HG03196 (cell line): Measurements from ENCODE around the gene ACADL.
"Not testable (repeated sequence)": the region's sequence is repeated elsewhere in the genome, so short reads cannot be mapped to it uniquely, and the experiment has no call there.

ENCODE experiments used
- ATAC-seq: cut with Tn5 transposase; IDR thresholded peaks from one replicate; pipeline ENCODE4 v1.9.1; 2021; ENCODE audit not compliant: unreplicated experiment

ACADL gene

DNA sequence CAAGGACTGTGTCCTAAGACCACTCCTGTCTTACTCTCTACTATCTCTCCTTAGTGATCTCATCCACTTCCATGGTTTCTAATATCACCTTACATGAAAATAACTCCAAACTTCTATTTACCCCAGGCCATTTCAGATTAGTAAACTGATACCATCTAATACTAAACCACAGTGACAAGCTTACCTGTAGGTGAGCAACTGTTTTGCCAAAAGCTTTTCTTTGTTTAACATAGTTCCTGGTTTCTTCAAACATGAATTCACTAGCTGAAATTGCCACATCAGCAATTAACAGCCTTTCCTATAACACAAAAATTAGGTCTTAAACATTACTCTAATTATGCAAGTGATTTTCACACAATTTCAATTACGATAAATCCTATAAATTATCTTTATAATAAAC is 22.1 kb downstream of the ACADL start:
- ATAC-seq, result no peak

DNA sequence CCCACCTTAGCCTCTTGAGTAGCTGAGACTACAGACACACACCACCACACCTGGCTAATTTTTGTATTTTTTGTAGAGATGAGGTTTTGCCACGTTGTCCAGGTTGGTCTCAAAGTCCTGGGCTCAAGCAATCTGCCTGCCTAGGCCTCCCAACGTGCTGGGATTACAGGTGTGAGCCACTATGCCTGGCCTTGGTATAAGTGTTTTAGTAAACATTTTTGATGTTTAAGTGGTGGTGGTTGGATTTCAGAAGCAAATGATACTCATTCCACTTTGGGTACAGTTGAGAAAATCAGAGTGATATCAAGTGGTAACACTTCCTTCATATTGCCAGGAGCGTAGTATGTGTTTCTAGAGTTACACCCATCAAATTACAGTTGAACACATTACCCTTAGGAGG is 25.4 kb downstream of the ACADL start:
- ATAC-seq, result no peak

DNA sequence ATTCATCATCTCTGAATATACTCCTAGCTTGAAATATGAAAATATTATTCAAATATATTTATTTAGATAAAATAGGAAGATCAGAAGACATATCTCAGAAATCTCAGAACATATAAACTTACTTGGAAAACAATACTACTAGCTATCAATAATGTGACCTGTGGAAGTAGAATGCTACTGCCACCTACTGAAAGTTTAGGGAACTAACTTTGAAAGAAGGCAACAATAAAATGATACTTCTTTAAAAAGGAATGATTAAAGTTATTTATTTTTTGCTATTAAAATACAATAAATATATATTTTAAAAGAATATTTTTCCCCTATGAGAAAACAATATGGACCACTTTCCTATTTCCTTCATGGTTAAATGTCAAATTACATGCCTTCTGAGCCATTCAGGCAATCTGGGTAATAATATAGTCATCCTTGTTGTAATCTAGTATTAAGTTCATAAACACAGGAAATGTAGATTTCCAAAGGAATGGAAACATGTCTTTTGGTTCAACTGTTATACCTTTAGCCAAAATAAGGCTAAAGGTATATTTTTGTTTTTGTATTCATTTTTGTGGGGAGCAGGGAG is 26.0 kb downstream of the ACADL start:
- no peak for ATAC-seq

DNA sequence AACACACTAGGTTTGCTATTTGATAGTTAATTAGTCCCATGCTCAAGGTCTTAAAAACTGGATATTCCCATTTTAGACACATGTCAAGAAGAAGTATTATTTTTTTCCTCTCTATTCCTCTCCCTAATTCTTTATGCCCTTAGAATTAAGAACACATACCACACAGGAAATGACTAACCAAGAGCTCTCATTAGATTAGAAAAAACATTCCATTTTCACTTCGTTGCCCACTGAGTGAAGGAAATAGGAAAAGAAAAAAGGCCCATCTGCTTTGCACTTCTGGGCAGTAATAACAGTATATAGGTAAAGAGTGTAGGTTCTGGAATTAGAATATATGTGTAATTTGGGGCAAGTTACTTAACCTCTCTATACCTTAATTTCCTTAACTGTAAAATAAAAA is 26.9 kb downstream of the ACADL start:
- no peak for ATAC-seq

DNA sequence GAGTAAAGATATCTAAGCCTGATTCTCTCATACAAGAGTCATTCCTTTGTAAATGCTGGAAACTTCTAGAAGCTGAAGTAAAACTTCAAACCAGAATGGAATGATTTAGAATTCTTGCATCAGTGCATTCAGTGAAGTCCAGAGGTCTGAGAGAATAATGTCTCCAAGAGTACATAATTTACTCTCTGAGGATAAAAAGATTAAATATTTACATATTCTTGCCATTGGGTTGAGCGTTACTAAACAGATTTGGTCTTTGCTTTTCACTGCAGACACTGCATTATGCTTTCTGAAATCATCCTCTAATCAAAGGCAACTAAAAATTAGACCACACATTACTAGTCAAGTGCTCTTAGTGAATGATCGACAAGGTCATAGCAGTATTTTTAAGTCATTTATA is 27.5 kb downstream of the ACADL start:
- ATAC-seq, result no peak

DNA sequence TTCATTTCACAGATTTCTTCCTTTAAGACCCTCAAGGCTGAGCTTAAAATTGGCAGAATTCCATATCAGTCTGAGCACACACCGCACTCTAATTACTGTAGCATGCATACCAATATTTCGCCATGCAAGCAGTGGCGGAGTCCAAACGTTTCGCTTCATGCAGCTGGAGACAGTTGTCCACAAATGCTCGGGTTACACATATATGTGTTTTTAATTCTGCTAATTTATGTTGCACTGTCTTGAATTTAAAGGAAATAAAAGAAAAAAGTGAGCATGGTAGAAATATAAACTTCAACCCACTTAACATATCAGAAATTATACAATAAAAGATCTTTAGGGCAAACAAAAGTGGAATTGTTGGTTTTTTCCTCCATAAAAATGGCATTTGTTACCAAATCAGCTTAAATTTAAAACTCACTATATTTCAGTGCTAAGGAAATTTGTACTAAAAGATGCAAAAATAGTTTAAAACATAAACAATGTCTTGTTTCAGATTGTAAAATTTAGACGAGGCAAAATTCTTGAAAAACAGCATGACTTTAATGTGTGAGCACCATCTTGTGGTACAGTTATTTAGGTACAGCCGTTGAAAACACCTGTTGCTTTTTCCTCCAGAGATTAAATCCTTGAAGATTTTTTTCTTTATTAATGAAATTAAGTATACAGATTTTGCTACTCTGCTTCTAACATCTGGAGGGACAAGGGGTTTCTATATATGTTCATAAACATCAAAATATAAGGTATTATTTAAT is 30.0 kb downstream of the ACADL start:
- no peak for ATAC-seq

DNA sequence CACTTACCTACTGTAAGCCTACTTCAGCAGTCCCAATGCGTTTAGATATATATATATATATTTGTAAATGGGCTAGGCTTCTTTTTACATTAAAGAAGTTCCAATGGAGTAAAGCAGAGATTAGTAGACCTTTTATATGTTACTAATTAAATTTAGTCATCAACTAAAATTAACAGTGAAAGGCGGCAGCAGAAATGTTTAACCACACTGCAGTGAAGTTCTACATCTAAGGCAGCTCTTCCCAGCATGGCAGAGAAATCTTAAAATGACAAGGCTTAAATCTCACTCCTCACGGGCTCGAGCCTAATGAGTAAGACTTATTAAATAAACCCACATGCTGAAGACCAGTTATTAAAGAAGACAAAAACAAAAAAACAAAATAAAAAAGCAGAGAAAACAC is 34.9 kb downstream of the ACADL start:
- ATAC-seq, result peak; percentile 67

DNA sequence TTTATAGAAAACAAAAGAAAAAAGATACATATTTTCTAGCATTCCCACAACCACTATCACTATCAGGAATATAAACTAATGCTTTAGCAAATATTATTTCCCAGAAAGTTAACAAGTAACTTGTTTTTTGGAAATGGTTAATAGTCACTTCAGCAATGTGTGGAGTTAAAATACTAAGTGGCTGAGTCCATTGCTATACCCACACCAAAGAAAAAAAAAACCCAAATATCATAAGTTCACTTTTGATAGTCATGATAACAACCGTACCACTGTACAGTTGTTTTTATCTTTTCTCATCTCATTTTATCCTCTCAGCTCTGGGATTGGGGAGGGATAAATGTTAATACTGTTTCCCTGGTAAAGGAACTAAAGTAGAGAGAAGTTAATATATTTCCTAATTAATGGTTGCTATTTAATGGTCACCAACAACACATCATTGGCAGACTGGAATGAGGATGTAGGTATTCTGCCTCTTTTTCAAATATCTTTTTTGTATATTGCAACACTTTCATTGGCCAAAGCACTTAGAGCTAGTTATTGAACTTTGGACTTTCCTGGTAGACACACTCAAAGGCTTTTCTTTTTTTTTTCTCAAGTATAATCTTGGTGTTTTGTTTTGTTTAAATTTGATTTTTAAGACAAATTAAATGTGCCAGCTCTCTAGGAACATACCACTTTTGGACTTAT is 35.7 kb downstream of the ACADL start:
- ATAC-seq, result no peak

DNA sequence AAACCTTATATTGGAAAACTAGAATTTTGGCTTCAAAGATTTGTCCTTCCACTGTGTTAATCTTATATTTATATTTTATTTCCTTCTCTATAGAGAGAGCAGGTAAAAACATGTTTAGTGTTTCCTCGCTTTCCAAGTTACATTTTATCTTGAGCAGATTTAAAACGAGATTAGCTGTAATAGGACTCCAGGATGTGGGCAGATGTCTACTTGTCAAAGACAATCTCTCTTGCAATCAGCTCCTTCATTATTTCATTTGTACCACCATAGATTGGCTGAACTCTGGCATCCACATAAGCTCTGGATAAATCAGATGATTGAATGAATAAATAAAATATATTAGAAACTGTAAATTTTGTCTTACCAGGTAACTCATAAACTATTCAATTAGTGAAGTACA is 36.5 kb downstream of the ACADL start:
- ATAC-seq, result no peak

DNA sequence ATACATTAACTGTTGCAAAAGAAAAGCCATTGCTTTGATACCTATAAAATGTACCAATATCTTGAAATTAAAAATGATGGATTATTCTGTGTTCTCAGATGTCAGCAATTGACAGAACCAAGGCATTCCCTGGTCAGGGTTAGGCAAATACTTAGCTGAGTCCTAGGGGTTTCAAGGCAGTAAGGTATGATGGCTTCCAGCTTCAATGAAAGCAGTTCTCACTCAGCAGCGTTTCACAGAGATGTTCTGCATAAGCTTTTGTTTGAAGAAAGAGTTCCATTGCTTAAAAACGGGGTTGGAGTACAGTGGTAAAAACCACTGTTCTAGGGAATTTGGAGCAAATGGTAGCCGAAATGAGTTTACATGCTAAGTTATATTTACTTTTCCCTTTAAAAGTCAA is 37.1 kb downstream of the ACADL start:
- ATAC-seq, result no peak

DNA sequence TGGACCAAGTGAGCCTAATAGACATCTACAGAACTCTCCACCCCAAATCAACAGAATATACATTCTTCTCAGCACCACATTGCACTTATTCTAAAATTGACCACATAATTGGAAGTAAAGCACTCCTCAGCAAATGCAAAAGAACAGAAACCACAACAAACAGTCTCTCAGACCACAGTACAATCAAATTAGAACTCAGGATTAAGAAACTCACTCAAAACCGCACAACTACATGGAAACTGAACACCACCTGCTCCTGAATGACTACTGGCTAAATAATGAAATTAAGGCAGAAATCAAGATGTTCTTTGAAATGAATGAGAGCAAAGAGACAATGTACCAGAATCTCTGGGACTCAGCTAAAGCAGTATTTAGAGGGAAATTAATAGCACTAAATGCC is 41.3 kb downstream of the ACADL start:
- ATAC-seq, result not testable (repeated sequence)

DNA sequence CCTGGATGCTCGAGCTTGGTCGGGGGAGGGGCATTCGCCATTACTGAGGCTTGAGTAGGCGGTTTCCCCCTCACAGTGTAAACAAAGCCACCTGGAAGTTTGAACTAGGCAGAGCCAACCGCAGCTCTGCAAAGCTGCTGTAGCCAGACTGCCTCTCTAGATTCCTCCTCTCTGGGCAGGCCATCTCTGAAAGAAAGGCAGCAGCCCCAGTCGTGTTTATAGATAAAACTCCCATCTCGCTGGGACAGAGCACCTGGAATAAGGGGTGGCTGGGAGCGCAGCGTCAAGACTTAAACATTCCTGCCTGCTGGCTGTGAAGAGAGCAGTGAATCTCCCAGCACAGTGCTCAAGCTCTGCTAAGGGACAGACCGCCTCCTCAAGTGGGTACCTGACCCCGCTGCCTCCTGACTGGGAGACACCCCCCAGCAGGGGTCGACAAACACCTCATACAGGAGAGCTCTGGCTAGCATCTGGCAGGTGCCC is 43.6 kb downstream of the ACADL start:
- not testable (repeated sequence) for ATAC-seq

DNA sequence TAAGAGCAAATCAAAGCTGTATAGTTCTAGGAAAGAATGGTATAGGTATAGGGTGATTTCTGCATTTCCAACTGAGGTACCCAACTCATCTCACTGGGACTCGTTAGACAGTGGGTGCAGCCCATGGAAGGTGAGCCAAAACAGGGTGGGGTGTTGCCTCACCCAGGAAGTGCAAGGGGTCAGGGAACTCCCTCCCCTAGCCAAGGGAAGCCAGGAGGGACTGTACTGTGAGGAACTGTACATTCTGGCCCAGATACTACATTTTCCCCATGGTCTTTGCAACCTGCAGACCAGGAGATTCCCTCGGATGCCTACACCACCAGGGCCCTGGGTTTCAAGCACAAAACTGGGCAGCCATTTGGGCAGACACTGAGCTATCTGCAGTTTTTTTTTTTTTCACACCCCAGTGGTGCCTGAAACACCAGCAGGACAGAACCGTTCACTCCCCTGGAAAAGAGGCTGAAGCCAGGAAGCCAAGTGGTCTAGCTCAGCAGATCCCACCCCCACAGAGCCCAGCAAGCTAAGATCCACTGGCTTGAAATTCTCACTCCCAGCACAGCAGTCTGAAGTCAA is 44.1 kb downstream of the ACADL start:
- not testable (repeated sequence) for ATAC-seq

DNA sequence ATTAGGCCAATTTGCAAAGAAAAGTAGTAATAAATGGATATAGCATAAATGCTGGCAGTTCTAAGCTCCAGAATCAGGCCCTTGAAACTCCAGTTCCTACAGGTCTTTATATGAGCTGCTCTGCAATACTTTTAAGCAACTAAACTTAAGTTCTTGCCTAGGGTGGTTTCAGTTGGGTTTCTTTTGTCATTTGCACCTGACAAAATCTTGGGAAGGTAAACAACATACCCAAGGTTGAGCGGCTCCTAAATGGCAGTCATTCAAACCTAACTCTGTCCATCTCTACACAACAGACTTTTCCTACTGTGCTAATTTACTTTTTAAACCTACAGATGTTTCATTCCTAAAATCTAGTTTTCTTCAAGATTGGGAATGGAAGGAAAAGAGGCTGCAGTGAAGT is 44.8 kb downstream of the ACADL start:
- no peak for ATAC-seq

DNA sequence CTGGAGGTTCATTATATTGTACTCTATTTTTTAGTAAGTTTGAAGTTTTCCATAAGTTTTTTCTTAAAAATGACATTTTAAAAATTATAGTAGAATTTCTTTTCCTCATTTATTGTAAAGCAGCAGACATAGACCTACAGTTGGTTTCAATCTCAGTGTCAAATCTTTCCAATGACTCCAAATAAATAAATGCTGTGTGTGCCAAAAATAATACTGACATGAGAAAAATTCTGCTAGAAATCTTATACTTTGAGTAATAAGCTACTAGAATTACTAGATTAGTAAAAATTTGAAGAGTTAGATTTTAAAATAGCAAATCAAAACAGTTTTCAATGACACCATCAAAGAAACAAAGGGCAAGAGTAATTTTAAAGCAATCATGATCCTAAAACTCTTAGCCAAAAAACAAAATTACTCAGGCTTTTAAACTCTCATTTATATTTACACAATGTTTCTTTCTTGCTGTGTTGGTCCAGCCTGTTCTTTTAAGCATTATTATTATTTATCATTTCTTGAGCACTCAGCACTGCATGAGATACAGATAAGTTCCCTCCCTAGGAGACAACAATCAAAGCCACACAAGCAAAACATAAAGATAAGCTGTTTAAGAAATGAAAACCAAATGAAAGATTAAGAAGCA is 45.8 kb downstream of the ACADL start:
- ATAC-seq, result no peak

DNA sequence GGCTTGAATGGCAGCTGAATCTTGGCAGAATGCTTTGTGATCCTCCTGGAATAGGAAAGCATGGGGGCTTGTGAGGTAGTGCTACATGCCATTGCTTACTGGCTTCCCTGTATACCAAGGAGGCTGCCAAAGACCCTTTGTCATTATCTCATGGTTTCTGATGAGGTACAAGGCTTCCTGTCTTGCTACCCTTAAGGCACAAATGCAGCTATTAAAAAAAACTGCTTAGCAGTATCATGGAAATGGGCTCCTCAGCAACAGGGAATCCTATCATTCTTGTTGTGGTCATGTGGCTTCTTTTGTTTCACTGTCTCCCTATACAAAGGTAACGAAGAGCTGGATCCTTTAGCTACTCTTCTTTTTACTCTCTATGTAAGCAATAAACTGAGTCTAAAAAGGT is 47.5 kb downstream of the ACADL start:
- no peak for ATAC-seq

DNA sequence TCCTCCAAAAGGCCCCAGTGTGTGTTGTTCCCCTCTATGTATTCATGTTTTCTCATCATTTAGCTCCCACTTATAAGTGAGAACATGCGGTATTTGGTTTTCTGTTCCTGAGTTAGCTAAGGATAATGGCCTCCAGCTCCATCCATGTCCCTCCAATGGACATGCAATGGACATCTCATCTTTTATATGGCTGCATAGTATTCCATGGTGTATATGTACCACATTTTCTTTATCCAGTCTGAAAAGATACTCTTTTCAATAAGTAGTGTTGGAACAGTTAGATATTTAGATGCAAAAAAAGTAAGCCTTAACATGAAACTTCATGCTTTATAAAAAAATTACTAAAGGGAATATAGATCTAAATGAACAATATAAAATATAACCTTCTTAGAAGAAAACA is 48.1 kb downstream of the ACADL start:
- not testable (repeated sequence) for ATAC-seq

DNA sequence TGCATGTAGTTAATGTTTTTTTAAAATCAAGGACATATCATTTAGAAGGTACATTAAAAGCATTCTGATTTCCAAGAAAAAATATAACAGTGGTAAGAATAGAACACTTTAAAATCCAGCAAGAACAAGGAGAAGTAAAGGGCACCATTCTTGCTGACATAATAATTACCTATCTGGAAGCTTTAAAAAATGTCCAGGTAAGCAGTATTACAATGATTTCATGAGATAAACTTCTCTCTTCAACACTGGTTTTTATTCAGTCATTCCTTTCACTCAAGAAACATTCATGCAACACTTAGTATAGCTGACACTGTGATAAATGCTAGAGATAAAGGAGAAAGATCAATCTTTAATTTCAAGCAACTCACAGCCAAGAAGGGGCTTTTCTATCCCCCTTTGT is 51.2 kb downstream of the ACADL start:
- no peak for ATAC-seq

DNA sequence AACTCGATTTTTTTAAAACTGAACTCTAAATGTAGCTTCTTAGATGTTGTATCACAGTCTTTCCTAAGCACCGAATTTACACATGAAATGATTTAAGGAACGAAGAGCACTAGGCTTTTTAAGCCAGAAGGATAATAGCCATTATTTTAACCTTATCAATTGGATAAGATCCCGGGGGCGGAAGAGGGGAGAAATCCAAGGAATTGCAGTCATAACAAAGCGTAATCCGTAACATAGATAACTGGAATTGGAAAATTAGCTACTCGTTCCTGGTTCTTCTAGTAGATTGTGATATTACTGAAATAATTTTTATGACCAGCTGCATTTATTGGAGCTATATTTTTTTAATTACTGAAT is 53.0 kb downstream of the ACADL start:
- ATAC-seq, result no peak

DNA sequence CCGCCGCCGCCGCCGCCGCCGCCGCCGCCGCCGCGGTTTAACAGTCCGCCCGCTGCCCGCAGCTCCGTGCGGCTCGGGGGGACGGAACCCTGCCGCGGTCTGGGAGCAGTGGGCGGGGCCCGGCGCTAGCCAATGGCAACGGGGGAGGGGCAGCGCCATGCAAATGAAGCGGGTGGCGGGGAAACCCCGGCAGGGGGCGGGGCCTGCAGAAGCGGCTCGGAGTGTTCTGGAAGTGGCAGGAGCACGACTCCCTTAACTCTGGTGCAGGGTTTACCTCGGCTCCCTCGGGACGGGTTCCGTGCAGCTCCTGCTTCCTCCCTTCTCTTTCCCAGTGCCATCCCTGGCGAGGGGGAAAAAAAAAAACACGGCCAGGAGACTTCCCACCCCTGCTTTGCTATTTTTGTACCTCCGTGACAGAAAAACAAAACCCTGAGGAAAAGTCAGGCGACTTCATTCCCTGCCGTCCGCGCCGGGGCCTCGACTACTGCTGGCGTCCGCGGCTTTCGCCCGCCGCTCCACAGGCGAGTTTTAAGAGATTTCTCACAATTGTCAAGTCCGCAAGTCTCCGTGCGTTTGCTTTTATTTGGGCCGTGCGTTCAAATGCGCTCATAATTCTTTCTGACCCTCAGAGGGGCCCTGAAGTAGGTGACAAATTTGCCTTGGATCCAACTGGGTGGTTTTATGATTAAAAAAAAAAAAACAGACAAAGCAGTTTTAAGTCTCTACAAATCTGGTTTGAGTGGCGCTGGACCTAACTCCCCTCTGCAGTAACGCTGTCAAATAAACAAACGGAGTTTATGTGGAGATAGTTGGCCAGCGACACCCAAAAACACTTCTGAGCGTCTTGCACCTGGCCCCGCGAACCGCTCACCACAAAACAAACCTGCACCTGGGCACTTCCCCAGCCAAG is 53.7 kb downstream of the ACADL start, which contains the start of gene KANSL1L:
Gene KANSL1L (minus strand): TSS at position 101 of the 910 bp plus-strand sequence. CDS start 16,827 bp downstream, outside the sequence.
- peak; percentile 73 for ATAC-seq
